Measurements from ENCODE around the gene TMPRSS2.

The TMPRSS2 gene

GRCh38 chr21:41447356-41447755 lies 60.6 kb downstream of the TMPRSS2 start:
- DNase-seq (ENCODE audit: low read depth) = no peak

DNA sequence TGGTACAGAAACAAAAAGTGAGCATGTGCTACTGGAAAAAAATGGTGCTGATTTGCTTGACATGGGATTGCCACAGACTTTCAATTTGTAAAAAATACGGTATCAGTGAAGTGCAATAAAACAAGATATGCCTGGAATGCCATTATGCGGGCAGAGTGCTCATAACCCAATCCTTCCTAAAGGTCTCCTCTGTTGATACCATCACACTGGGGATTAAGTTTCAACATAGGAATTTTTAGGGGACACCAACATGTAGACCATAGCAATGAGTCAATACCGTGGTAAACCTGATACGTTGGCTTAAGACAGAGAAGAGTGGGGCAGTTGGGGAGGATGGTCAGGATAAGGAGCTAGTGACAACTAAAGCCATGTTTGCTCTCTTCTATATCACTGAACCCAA lies 61.4 kb downstream of the TMPRSS2 start:
- DNase-seq (ENCODE audit: low read depth) = no peak

- DNase-seq (ENCODE audit: low read depth) = no peak
Observed at GRCh38 chr21:41445465-41445862, 62.5 kb downstream of the TMPRSS2 start.

DNA sequence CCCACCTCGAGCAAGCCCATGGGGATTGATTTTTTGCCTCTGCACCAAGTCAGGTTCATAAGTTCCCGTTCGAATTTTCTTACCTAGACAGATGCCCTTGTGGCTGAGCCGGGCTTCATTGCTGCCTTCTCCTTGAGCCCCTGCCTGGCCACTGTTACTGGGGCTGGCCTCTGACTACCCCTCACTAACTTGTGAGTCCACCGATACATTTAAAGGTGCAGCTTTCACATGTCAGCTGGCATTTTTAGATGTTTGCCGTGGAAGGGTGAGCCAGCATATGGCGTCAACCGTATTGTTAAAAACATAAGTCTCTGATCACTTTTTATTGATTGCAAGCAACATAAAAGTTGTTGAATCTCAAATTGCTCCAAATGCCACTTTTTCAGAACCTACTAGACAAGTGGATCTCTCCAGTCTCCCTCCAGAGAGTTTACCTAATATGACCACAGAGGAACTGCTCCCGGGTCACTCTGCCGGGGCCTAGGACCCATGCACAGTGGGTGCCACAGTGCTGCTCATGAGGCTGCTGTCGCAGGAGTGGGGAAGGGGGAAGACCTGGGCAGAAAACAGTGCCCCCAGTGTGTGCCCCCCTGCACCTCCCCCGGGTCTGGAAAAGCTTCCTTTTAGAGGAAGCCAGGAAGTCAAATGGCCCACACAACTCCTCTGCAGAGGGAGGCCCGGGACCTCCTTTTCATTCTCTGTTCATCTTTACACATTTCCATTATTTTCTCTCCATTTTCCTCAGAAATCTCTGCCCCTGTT lies 63.1 kb downstream of the TMPRSS2 start:
- DNase-seq (ENCODE audit: low read depth) = no peak

DNA sequence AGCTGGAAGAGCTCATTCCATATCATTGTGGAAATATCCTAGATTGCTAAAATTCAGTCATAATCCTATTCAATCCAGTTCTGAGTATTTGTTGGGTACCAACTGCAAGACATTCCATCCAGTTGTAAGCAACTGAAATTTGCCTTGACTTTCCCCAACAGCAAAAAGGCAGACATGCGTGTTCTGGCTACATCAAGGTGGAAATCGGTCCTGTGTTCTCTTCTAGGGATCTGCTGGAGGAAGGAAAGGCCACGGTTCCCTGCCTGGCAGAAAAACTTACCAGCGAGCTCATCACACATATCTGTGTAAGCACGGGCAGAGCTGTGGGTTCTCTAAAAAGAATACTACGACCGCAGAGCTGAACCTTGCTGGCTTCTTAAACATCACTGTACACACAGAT lies 64.4 kb downstream of the TMPRSS2 start:
- DNase-seq (ENCODE audit: low read depth) = no peak

DNA sequence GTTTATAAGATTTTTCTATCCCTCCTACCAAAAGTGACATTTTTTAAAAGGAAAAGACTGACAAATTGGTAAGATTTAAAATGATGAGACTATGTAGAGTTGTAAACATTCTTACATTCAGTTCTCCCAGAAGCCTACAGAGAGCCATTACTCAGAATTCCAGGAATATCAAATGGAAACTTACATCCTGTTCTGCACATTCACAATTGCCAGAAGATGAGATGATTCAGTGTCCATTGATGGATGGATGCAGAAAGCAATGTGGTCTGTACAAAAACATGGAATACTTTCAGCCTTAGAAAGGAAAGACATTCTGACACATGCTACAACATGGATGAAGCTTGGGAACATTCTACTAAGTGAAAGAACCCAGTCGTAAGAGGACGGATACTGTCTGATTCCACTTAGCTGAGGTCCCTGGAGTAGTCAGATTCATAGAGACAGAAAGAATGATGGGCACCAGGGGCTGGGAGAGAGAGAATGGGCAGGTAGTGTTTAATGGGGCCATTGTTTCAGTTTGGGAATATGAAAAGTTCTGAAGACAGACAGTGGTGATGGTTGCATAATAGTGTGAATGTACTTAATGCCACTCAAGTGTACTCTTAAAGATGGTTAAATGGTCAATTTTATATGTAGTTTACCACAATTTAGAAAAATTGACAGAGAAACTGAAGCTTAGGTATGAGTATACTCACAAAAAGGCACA lies 65.3 kb downstream of the TMPRSS2 start:
- DNase-seq (ENCODE audit: low read depth) = no peak

DNA sequence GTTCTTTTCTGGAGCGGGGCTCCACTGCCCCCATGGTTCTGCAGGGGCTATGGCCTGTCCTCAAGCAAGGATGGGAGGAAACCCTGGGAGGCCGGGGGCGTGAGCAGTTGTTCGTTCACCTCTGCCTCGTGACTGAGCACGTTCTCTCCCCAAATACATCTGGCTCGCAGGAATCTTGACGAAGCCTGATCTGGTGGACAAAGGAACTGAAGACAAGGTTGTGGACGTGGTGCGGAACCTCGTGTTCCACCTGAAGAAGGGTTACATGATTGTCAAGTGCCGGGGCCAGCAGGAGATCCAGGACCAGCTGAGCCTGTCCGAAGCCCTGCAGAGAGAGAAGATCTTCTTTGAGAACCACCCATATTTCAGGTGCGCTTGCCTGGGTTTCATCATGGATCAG lies 66.4 kb downstream of the TMPRSS2 start:
- DNase-seq (ENCODE audit: low read depth) = no peak

- DNase-seq (ENCODE audit: low read depth) = no peak
Observed at GRCh38 chr21:41439248-41439647, 68.7 kb downstream of the TMPRSS2 start.

DNA sequence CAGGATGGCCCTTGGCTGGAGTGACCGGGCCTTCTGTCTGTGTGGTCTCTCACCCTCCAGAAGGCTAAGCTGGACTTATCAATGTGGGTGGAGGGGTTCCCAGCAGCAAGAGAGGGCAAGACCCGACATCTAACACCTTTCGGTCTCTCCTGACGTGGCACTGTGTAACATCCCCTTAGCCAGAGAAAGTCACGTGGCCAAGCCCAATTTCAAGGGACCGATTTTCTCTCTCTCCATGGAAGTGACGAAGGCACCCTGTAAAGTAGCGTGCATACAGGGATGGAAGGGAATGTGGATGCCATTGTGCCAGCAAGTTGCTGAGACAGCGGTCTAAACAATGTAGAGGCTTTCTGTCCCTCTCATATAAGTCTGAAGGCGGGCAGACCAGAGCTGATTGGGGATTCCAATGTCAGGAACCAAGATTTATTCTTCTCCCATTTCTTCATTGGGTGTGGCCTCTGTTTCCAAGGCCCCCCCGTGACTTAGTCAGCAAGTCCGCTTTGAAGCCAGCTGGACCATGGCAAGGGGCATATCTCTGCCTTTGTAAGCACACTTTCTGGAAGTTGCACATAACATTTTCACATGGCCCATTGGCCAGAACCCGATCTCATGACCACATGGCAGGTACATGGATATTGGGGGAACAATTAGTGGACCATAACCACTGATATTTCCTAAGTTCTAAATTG lies 69.4 kb downstream of the TMPRSS2 start:
- no peak for DNase-seq (ENCODE audit: low read depth)

DNA sequence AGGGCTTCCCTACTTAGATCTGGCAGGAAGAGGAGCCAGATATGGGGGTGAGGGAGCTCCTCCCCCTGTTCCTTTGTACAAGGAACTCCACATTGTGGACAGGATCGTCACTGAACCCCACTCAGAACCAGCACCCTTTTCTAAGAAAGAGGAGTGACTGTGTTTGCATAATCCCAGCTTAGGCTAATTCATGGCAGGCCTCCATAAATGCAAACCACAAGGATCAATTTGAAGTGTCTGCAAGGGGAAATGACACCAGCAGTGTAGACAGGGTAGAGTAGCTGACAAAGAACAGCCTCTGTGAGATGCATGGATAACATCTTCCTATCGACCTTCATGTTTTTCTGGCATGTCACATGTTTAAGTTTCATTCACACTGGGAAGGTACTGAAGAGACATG lies 70.2 kb downstream of the TMPRSS2 start:
- no peak for DNase-seq (ENCODE audit: low read depth)

- DNase-seq (ENCODE audit: low read depth) = no peak
Observed at GRCh38 chr21:41435706-41436105, 72.3 kb downstream of the TMPRSS2 start.

DNA sequence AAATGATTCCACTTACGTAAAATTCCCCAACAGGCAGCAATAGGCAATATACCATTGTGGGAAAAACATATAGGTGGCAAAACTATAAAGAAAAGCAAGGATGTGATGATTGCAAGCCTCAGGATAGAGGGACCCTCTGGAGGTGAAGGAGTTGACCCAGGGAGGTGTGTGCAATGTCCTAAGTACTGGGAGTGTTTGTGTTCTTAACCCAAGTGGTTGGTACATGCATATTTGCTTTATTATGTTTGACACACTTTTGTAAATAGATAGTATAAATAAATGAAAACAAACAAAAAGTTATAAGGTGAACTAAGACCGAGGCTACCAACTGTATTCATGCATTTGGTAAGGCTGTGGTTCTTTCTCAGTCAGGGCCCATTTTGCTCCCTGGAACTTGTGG lies 74.4 kb downstream of the TMPRSS2 start:
- no peak for DNase-seq (ENCODE audit: low read depth)

- DNase-seq (ENCODE audit: low read depth) = no peak
Observed at GRCh38 chr21:41432562-41433460, 75.1 kb downstream of the TMPRSS2 start.

DNA sequence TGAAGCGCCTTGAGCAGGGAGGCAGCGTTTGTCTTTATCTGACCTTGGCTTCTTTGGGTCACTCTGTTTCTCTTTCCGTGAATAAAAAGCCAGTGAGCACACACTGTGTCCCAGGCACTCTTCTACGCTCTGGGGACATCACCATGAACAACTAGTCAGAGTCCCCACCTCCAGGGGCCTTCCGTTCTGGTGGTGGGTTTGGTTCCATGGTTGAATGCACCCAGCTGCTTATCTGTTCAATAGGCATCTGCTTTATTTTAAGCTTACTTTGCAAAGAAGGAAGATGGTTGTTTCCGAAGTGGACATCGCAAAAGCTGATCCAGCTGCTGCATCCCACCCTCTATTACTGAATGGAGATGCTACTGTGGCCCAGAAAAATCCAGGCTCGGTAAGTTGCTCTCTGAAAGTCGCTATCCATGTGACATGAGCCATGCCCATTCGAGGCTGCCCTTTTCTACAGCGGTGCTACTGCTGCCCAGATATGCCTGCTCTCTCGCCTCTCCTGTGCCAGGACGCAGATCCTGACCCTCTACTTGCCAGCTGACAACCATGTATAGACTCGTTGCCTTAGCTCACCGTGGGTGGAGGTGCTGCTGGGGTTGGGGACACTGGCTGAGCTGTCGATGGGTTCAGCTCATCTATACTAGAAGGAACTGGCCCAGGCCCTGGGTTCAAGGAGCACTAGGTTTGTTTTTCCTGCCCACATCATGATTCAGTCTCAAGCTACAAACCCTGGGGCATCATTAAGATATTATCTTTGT lies 76.0 kb downstream of the TMPRSS2 start:
- no peak for DNase-seq (ENCODE audit: low read depth)

- DNase-seq (ENCODE audit: low read depth) = no peak
Observed at GRCh38 chr21:41429925-41430491, 78.0 kb downstream of the TMPRSS2 start.

GRCh38 chr21:41429305-41429704 lies 78.7 kb downstream of the TMPRSS2 start:
- DNase-seq (ENCODE audit: low read depth) = no peak

DNA sequence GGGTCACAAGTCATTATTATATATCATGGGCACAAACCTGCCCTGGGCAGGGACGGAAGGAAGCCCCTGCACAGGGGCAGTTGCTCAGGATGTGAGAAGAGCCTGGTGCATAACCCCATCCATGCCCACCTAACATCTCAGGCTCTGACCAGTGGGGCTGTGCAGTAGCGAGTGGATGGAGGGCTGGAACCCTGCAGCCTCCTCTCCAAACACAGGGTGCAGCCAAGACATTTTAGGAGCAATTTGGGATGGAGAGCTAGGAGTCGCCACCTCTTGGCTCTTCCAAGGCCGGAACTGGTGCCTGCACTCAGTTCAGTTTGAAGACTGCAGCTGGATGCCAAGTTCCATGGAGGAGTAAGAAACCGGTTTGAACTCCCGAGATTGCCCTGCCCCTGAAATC lies 79.1 kb downstream of the TMPRSS2 start:
- DNase-seq (ENCODE audit: low read depth) = no peak

DNA sequence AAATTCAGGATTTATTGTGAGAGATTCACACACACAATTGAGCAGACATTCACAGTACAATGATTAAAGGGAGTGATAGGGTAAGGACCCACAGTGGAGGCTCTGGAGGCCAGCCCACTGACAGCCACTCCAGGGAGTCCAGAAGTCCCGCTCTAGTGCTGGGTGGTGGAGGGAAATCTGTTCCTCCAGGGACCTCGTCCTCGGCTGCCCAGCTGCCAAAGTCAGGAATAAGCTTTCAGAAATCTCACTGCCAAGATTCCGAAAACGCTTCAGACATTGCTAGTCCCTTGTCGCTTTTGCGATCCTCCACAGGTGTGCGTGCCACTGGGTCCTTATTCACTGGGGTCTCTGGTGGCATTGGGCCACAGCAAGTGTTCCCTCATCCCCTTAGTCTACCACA lies 79.6 kb downstream of the TMPRSS2 start:
- DNase-seq (ENCODE audit: low read depth) = no peak

DNA sequence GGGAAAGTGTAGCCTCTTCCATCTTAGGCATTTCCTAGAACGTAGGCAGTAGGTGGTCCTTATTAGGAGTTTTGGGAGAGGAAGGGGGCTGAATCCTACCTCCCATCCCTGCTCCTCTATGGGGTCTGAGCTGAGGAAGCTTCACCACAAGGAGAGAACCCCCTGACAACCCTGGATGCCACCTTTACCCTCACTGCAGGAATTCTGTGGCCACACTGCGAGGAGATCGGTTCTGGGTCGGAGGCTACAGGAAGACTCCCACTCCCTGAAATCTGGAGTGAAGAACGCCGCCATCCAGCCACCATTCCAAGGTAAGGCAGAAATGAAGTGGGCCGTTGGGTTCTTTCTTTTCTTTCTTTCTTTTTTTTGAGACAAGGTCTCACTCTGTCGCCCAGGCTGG lies 80.4 kb downstream of the TMPRSS2 start:
- no peak for DNase-seq (ENCODE audit: low read depth)

DNA sequence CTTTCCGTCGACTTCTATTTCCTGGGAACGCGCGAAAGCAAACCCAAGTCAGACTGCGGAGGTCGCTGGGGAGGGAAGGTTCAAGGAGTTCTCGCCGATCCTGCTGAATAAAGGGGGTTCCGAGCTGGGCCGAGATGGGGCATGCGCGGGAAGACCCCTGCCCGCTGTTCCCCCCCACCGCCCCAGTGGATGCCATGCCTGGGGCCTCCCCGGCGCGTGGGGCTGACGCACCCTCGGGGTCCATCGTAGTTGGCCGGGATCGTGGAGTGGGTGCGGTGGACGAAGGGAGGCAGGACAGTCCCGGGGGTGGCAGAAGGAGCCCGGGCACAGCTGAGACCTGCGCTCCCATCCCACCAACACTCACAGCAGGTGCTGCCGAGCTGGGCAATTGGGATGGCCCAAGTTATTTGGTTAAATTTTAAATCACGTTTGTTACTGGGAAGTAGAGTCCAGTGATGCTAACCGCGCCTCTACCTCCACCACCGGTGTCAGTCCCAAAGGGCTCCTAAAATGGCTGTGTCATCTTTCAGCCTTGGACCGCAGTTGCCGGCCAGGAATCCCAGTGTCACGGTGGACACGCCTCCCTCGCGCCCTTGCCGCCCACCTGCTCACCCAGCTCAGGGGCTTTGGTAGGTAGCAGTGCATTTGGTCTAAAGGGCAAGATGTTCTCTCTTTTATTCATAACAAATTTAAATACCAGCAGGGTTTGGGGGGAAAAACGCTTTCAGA lies 81.1 kb downstream of the TMPRSS2 start:
- no peak for DNase-seq (ENCODE audit: low read depth)
